ENCODE data around the gene MEIG1.

DNA sequence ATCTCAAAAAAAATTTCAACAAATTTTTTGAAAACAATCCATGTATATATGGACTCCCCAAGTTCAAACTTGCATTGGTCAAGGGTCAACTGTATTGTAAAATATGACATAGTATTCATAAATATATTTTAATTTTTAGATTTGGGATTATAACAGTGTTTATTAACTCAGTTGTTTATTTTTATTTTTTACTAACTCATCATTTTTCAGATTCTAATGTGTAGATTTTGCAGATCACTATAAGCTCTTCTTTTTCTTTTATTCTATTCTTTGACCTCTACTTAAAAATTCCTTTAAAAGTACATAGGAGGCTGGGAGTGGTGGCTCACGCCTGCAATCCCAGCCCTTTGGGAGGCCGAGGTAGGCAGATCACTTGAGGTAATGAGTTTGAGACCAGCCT, 8.7 kb downstream of the MEIG1 start:
- no peak for TF ChIP-seq REST (IDR thresholded peaks at IDR 0.05; ENCODE audit: insufficient read depth in 1 of 2, low read depth in 2 of 2, low read length in 1 of 2)
- TF ChIP-seq POLR2AphosphoS5 (IDR thresholded peaks at IDR 0.05; ENCODE audit: low read depth, low read length): no peak
- TF ChIP-seq CTCF (IDR thresholded peaks at IDR 0.05): no peak
- no peak for TF ChIP-seq SIN3A (IDR thresholded peaks at IDR 0.05; ENCODE audit: borderline replicate concordance, insufficient read depth, low read depth, low read length)
